ENCODE results near the gene EVX1. TPM values are rescaled to one million over a fixed set of nuclear protein-coding genes. Genes with fewer than 3 reads are reported as not detected.

Gene EVX1
- total RNA-seq, 4 donors from 2014 or later: 1.4 to 17.2 (median 3.4) TPM; not detected in 1

DNA sequence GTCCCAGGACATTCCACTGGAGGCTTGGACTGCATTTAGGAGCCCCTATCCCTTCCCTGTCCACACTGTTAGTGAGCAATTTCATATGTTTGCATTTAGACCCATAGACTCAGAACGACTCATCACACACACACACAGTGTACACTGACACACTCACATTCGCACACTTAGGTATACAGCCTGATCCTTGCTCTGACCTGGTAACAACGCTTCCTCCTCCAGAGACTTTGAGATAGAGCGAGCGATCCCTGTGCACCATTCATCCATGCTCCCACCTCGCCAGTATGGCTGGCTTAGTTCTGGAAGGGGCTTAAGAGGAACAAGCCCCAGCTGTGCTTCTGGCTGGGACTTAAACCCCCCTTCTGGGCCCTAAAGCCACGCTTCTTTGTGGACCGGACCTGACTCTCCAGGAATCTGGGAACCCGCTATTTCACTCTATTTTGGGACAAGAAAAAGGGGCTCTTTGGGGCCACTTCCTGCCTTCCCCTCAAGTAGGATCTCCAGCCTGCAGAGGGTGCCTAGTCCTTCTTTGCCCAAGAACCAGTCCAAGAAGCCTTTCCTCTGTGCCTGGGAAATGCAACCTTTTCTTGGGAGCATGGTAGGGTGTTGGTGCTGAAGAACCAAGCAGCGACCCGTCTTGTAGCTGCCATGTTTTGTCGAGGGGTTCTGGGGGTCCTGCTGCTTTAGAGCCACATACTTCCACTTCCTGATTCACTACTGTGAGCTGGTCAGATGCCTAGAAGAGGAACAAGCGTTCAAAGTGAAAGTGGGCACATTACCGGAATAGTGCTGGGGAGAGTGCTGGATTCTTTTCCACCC, 41.6 kb upstream of the EVX1 start:
- intact Hi-C loops (cut with DNase I; ENCODE audit: low total_unique reads) (loop anchor here (10.0 kb wide), 1 partner anchor 374 kb away; no protein-coding TSS in a partner anchor), in situ Hi-C loops (cut with MboI; ENCODE audit: low pct_ligation_motif_present in 1 of 4, low pct_unique_long_range_greater_than_20kb in 1 of 4, low sequenced_read_pairs in 3 of 4) (loop anchor here (10.0 to 25.0 kb wide), 7 partner anchors 374 to 811 kb away; no protein-coding TSS in a partner anchor)
- H3K4me3 ChIP-seq: peak overlapping the region; percentile 40 to 73 (median 58)
- peaks cover 89% of the 10 kb centered on the region for H3K27me3 ChIP-seq
- H3K27ac ChIP-seq: peak overlapping the region; percentile 76 to 99 (median 96)
- H3K4me1 ChIP-seq: peaks cover 4 to 32% (median 12%) of the 10 kb centered on the region in 4 donors
- H3K36me3 ChIP-seq: no peaks in the 10 kb centered on the region
- TF ChIP-seq, protein P1, sequence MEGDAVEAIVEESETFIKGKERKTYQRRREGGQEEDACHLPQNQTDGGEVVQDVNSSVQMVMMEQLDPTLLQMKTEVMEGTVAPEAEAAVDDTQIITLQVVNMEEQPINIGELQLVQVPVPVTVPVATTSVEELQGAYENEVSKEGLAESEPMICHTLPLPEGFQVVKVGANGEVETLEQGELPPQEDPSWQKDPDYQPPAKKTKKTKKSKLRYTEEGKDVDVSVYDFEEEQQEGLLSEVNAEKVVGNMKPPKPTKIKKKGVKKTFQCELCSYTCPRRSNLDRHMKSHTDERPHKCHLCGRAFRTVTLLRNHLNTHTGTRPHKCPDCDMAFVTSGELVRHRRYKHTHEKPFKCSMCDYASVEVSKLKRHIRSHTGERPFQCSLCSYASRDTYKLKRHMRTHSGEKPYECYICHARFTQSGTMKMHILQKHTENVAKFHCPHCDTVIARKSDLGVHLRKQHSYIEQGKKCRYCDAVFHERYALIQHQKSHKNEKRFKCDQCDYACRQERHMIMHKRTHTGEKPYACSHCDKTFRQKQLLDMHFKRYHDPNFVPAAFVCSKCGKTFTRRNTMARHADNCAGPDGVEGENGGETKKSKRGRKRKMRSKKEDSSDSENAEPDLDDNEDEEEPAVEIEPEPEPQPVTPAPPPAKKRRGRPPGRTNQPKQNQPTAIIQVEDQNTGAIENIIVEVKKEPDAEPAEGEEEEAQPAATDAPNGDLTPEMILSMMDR (IDR thresholded peaks at IDR 0.05): no peak
- no peak for TF ChIP-seq EP300 (IDR thresholded peaks at IDR 0.05; ENCODE audit: low read depth)
- peak; percentile 7 for TF ChIP-seq POLR2A (IDR thresholded peaks at IDR 0.05)
- peak in 2 of 3 donors; percentile 43 to 81 for TF ChIP-seq POLR2AphosphoS5 (IDR thresholded peaks at IDR 0.05)
- DNase-seq: no peak
- no peaks in the 10 kb centered on the region for H3K9me3 ChIP-seq
- 0 to 25% methylated on average over 3 to 14 of the region's 14 CpGs for WGBS, 2 donors (ENCODE audit: low coverage in 1 of 2)

DNA sequence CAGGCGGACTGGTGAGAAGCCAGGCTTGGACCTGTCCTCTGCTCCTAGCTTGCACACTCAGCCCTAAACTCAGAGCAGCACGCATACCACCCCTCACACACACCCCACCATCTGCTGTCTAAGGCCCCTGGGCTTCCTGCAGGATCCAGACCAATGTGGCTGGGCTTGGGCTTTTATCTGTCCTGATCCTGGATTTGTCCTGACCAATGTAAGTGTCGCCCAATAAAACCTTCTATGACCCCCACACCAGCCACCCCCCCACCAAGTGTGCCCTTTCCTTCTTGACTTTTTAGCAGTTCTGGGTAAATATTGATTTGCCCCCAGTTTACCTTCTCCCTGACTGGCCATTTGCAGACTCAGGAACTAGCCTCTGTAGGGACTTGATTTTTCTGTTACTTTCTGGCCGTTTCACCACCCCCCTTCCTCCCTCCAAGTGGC, 41.0 kb upstream of the EVX1 start:
- no peak for DNase-seq
- intact Hi-C loops (cut with DNase I; ENCODE audit: low total_unique reads): loop anchor here (10.0 kb wide), 1 partner anchor 373 kb away; no protein-coding TSS in a partner anchor
- peaks cover 4 to 32% (median 13%) of the 10 kb centered on the region in 4 donors for H3K4me1 ChIP-seq

GRCh38 chr7:27202018-27202861, 40.4 kb upstream of the EVX1 start:
- in situ Hi-C loops (cut with MboI; ENCODE audit: low pct_ligation_motif_present in 1 of 4, low pct_unique_long_range_greater_than_20kb in 1 of 4, low sequenced_read_pairs in 3 of 4): loop anchor here (10.0 to 25.0 kb wide), 7 partner anchors 373 to 810 kb away; no protein-coding TSS in a partner anchor
- H3K4me1 ChIP-seq: peaks cover 4 to 33% (median 14%) of the 10 kb centered on the region in 4 donors

More for the DNA sequence above, 41.0 kb upstream of the EVX1 start:
- in situ Hi-C loops (cut with MboI; ENCODE audit: low pct_ligation_motif_present in 1 of 4, low pct_unique_long_range_greater_than_20kb in 1 of 4, low sequenced_read_pairs in 3 of 4): loop anchor here (10.0 to 25.0 kb wide), 7 partner anchors 373 to 811 kb away; no protein-coding TSS in a partner anchor
- Histone ChIP-seq H3K27me3 (peaks cover 91% of the 10 kb centered on the region), H3K36me3 (no peaks in the 10 kb centered on the region), H3K9me3 (no peaks in the 10 kb centered on the region), H3K27ac (peak overlapping the region; percentile 76 to 99 (median 96)), H3K4me3 (peak overlapping the region in 3 of 4 donors; percentile 57 to 73 (median 59))
- WGBS, 2 donors (ENCODE audit: low coverage in 1 of 2): 27% methylated on average over 4 of the region's 4 CpGs; no CpG with 5 or more reads in 1 of the 2 donors
- TF ChIP-seq POLR2AphosphoS5 (IDR thresholded peaks at IDR 0.05) (no peak), POLR2A (IDR thresholded peaks at IDR 0.05) (peak; percentile 51)

GRCh38 chr7:27202862-27203134, 39.8 kb upstream of the EVX1 start:
- in situ Hi-C loops (cut with MboI; ENCODE audit: low pct_ligation_motif_present in 1 of 4, low pct_unique_long_range_greater_than_20kb in 1 of 4, low sequenced_read_pairs in 3 of 4): loop anchor here (10.0 to 25.0 kb wide), 7 partner anchors 372 to 810 kb away; no protein-coding TSS in a partner anchor
- H3K4me1 ChIP-seq: peaks cover 4 to 38% (median 16%) of the 10 kb centered on the region in 4 donors

More at GRCh38 chr7:27202018-27202861, 40.4 kb upstream of the EVX1 start:
- no peaks in the 10 kb centered on the region for H3K36me3 ChIP-seq
- peak overlapping the region in 3 of 4 donors; percentile 57 to 73 (median 59) for H3K4me3 ChIP-seq
- intact Hi-C loops (cut with DNase I; ENCODE audit: low total_unique reads): loop anchor here (10.0 kb wide), 1 partner anchor 373 kb away; no protein-coding TSS in a partner anchor
- H3K9me3 ChIP-seq: no peaks in the 10 kb centered on the region
- DNase-seq: no peak
- TF ChIP-seq EP300 (IDR thresholded peaks at IDR 0.05; ENCODE audit: low read depth) (no peak), POLR2A (IDR thresholded peaks at IDR 0.05) (no peak), POLR2AphosphoS5 (IDR thresholded peaks at IDR 0.05) (no peak)
- TF ChIP-seq, protein P1 (IDR thresholded peaks at IDR 0.05): no peak
- 32 to 65% methylated on average over 4 to 30 of the region's 30 CpGs for whole genome bisulfite sequencing, 2 donors (ENCODE audit: low coverage in 1 of 2)
- peaks cover 91% of the 10 kb centered on the region for H3K27me3 ChIP-seq
- H3K27ac ChIP-seq: peak overlapping the region; percentile 76 to 99 (median 96)

More at GRCh38 chr7:27202862-27203134, 39.8 kb upstream of the EVX1 start:
- intact Hi-C loops (cut with DNase I; ENCODE audit: low total_unique reads): loop anchor here (10.0 kb wide), 1 partner anchor 372 kb away; no protein-coding TSS in a partner anchor
- peak overlapping the region in 3 of 4 donors; percentile 18 to 73 (median 57) for H3K4me3 ChIP-seq
- H3K27me3 ChIP-seq: peaks cover 91% of the 10 kb centered on the region
- TF ChIP-seq POLR2A (IDR thresholded peaks at IDR 0.05) (no peak), EP300 (IDR thresholded peaks at IDR 0.05; ENCODE audit: low read depth) (no peak), POLR2AphosphoS5 (IDR thresholded peaks at IDR 0.05) (no peak)
- TF ChIP-seq, protein P1 (IDR thresholded peaks at IDR 0.05): no peak
- DNase-seq: no peak
- H3K27ac ChIP-seq: peak overlapping the region; percentile 76 to 99 (median 96)
- 23 to 25% methylated on average over 2 to 3 of the region's 3 CpGs for WGBS, 2 donors (ENCODE audit: low coverage in 1 of 2)
- H3K36me3 ChIP-seq: no peaks in the 10 kb centered on the region
- no peaks in the 10 kb centered on the region for H3K9me3 ChIP-seq

All from transverse colon (tissue), 4 donors.